ENCODE data around the gene AFF3. TPM values are rescaled to one million over a fixed set of nuclear protein-coding genes. Genes with fewer than 3 reads are reported as not detected.
A peak's percentile ranks its signal among the peaks of the same experiment; 100 is the strongest.

The AFF3 gene
- total RNA-seq, 1 donor from 2014 or later = 44.6 TPM

DNA sequence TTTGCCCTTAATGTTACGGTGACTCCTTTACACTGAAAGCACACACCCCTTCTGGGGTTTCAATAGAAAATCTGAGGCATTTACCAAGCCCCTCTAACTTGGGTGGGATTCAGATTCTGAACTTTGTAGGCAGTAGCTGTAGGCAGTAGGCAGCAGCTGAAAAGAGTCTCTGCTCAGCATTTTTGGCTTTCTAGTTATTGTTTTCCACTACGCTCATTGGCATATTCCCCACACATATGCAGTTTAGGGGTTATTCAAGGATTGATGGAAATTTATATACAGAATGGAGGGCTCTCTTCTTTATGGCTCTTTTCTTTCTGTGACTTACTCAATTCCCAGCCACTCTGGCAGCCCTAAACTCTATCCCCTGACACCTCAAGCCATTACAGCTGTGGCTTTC lies 419.9 kb downstream of the AFF3 start:
- Histone ChIP-seq H3K27ac (no peak overlapping the region), H3K4me3 (no peak overlapping the region), H3K27me3 (no peaks in the 10 kb centered on the region), H3K4me1 (no peaks in the 10 kb centered on the region), H3K36me3 (no peaks in the 10 kb centered on the region), H3K9me3 (no peaks in the 10 kb centered on the region)
- DNase-seq (no peak), ATAC-seq (no peak)
- intact Hi-C loops (cut with DNase I) = no loop called here
- TF ChIP-seq, protein P1, sequence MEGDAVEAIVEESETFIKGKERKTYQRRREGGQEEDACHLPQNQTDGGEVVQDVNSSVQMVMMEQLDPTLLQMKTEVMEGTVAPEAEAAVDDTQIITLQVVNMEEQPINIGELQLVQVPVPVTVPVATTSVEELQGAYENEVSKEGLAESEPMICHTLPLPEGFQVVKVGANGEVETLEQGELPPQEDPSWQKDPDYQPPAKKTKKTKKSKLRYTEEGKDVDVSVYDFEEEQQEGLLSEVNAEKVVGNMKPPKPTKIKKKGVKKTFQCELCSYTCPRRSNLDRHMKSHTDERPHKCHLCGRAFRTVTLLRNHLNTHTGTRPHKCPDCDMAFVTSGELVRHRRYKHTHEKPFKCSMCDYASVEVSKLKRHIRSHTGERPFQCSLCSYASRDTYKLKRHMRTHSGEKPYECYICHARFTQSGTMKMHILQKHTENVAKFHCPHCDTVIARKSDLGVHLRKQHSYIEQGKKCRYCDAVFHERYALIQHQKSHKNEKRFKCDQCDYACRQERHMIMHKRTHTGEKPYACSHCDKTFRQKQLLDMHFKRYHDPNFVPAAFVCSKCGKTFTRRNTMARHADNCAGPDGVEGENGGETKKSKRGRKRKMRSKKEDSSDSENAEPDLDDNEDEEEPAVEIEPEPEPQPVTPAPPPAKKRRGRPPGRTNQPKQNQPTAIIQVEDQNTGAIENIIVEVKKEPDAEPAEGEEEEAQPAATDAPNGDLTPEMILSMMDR (IDR thresholded peaks at IDR 0.05) = no peak

DNA sequence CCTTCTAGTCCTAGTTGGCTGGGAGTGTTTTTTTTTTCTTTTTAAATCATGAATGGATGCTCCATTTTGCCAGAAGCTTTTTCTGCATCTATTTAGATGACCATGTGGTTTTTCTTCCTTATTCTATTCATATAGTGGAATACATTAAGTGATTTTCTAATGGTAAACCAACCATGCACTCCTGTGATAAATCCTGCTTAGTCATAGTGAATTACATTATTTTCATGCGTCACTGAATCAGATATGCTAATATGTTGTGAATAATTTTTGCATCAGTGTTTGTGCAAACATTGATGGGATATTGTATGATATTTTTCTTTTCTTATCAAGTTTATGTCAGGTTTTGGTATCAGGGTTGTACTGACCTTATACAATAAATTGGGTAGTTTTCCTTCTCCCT lies 423.3 kb downstream of the AFF3 start:
- H3K4me3 ChIP-seq = no peak overlapping the region
- TF ChIP-seq, protein P1 (IDR thresholded peaks at IDR 0.05) = no peak
- intact Hi-C loops (cut with DNase I) = no loop called here

GRCh38 chr2:99715956-99716355 lies 426.4 kb downstream of the AFF3 start:
- no peak overlapping the region for H3K27ac ChIP-seq
- H3K4me1 ChIP-seq = peaks cover 3% of the 10 kb centered on the region
- TF ChIP-seq, protein P1 (IDR thresholded peaks at IDR 0.05) = no peak
- ATAC-seq = no peak
- no peaks in the 10 kb centered on the region for H3K9me3 ChIP-seq
- DNase-seq = no peak
- no peaks in the 10 kb centered on the region for H3K27me3 ChIP-seq
- no peaks in the 10 kb centered on the region for H3K36me3 ChIP-seq
- no peak overlapping the region for H3K4me3 ChIP-seq
- intact Hi-C loops (cut with DNase I) = no loop called here

More for the DNA sequence above, 423.3 kb downstream of the AFF3 start:
- no peak for DNase-seq
- ATAC-seq = no peak
- H3K27me3 ChIP-seq = no peaks in the 10 kb centered on the region
- H3K4me1 ChIP-seq = no peaks in the 10 kb centered on the region
- H3K27ac ChIP-seq = no peak overlapping the region
- H3K36me3 ChIP-seq = no peaks in the 10 kb centered on the region
- H3K9me3 ChIP-seq = no peaks in the 10 kb centered on the region

GRCh38 chr2:99714349-99714748 lies 428.0 kb downstream of the AFF3 start:
- intact Hi-C loops (cut with DNase I) = no loop called here
- Histone ChIP-seq H3K9me3 (no peaks in the 10 kb centered on the region), H3K27me3 (no peaks in the 10 kb centered on the region), H3K36me3 (no peaks in the 10 kb centered on the region), H3K4me1 (peaks cover 3% of the 10 kb centered on the region), H3K4me3 (no peak overlapping the region), H3K27ac (no peak overlapping the region)
- ATAC-seq (no peak), DNase-seq (no peak)
- TF ChIP-seq, protein P1 (IDR thresholded peaks at IDR 0.05) = no peak

GRCh38 chr2:99711144-99711543 lies 431.2 kb downstream of the AFF3 start:
- no peak for DNase-seq
- TF ChIP-seq, protein P1 (IDR thresholded peaks at IDR 0.05) = no peak
- Histone ChIP-seq H3K9me3 (no peaks in the 10 kb centered on the region), H3K27me3 (no peaks in the 10 kb centered on the region), H3K27ac (no peak overlapping the region), H3K4me1 (peaks cover 3% of the 10 kb centered on the region), H3K4me3 (no peak overlapping the region), H3K36me3 (no peaks in the 10 kb centered on the region)
- intact Hi-C loops (cut with DNase I) = no loop called here
- ATAC-seq = no peak

GRCh38 chr2:99710721-99711120 lies 431.7 kb downstream of the AFF3 start:
- intact Hi-C loops (cut with DNase I) = no loop called here
- H3K27me3 ChIP-seq = no peaks in the 10 kb centered on the region
- H3K36me3 ChIP-seq = no peaks in the 10 kb centered on the region
- TF ChIP-seq, protein P1 (IDR thresholded peaks at IDR 0.05) = no peak
- peaks cover 3% of the 10 kb centered on the region for H3K4me1 ChIP-seq
- H3K9me3 ChIP-seq = no peaks in the 10 kb centered on the region
- no peak overlapping the region for H3K27ac ChIP-seq
- ATAC-seq (peak; percentile 51), DNase-seq (no peak)
- H3K4me3 ChIP-seq = no peak overlapping the region
